ENCODE measurements around the gene SYNE4. TPM values are rescaled to one million over a fixed set of nuclear protein-coding genes. Genes with fewer than 3 reads are reported as not detected.

Gene SYNE4
- polyA plus RNA-seq, 1 donor from 2014 or later, result 0.19 TPM

- H3K9me2 ChIP-seq (ENCODE audit: insufficient read depth, low read length), result no peaks in the 10 kb centered on the region
- no peak overlapping the region for H3K27ac ChIP-seq (ENCODE audit: low read length)
- H3K79me2 ChIP-seq (replicated peaks; ENCODE audit: insufficient read depth, low read length), result no peaks in the 10 kb centered on the region
- no peak overlapping the region for H3K4me3 ChIP-seq (ENCODE audit: low read length)
- no peaks in the 10 kb centered on the region for H3K9me3 ChIP-seq (ENCODE audit: low read length)
- H3K36me3 ChIP-seq (ENCODE audit: insufficient read depth, low read length), result no peaks in the 10 kb centered on the region
- H3K9ac ChIP-seq (ENCODE audit: low read length), result no peak overlapping the region
- H4K20me1 ChIP-seq (ENCODE audit: insufficient read depth), result no peaks in the 10 kb centered on the region
- no peak overlapping the region for H3K4me2 ChIP-seq (ENCODE audit: low read length)
- H2AFZ ChIP-seq (ENCODE audit: low read depth, low read length), result no peak overlapping the region
- TF ChIP-seq MXI1 (conservative IDR thresholded peaks at IDR 0.05; ENCODE audit: poor library complexity, severe bottlenecking), result no peak
- TF ChIP-seq POLR2AphosphoS5 (IDR thresholded peaks at IDR 0.05), result no peak
- no peak for TF ChIP-seq REST (IDR thresholded peaks at IDR 0.05; ENCODE audit: borderline replicate concordance)
- TF ChIP-seq RAD21 (conservative IDR thresholded peaks at IDR 0.05), result no peak
- TF ChIP-seq EP300 (conservative IDR thresholded peaks at IDR 0.05; ENCODE audit: poor library complexity, severe bottlenecking), result no peak
- TF ChIP-seq EZH2 (IDR thresholded peaks at IDR 0.05; ENCODE audit: borderline replicate concordance, insufficient read depth, low read length, poor library complexity, severe bottlenecking), result no peak
- TF ChIP-seq SMC3 (conservative IDR thresholded peaks at IDR 0.05; ENCODE audit: poor library complexity), result no peak
- no peak for TF ChIP-seq CTCF (IDR thresholded peaks at IDR 0.05; ENCODE audit: poor library complexity, severe bottlenecking)
- H3K27me3 ChIP-seq (ENCODE audit: insufficient read depth, low read depth, low read length), result no peaks in the 10 kb centered on the region
- H3F3A ChIP-seq (ENCODE audit: insufficient read depth, low read length, poor library complexity, severe bottlenecking), result no peaks in the 10 kb centered on the region
Measured at GRCh38 chr19:35978832-35979365, 29.7 kb downstream of the SYNE4 start.

GRCh38 chr19:35978271-35978670, 30.3 kb downstream of the SYNE4 start:
- Histone ChIP-seq H3K27me3 (ENCODE audit: insufficient read depth, low read depth, low read length) (no peaks in the 10 kb centered on the region), H3K9ac (ENCODE audit: low read length) (no peak overlapping the region), H2AFZ (ENCODE audit: low read depth, low read length) (no peak overlapping the region), H3K9me2 (ENCODE audit: insufficient read depth, low read length) (no peaks in the 10 kb centered on the region), H4K20me1 (ENCODE audit: insufficient read depth) (no peaks in the 10 kb centered on the region), H3F3A (ENCODE audit: insufficient read depth, low read length, poor library complexity, severe bottlenecking) (no peaks in the 10 kb centered on the region), H3K9me3 (ENCODE audit: low read length) (no peaks in the 10 kb centered on the region), H3K36me3 (ENCODE audit: insufficient read depth, low read length) (no peaks in the 10 kb centered on the region), H3K4me2 (ENCODE audit: low read length) (no peak overlapping the region), H3K4me3 (ENCODE audit: low read length) (no peak overlapping the region), H3K79me2 (replicated peaks; ENCODE audit: insufficient read depth, low read length) (no peaks in the 10 kb centered on the region), H3K27ac (ENCODE audit: low read length) (no peak overlapping the region)
- TF ChIP-seq EZH2 (IDR thresholded peaks at IDR 0.05; ENCODE audit: borderline replicate concordance, insufficient read depth, low read length, poor library complexity, severe bottlenecking) (no peak), REST (IDR thresholded peaks at IDR 0.05; ENCODE audit: borderline replicate concordance) (no peak), MXI1 (conservative IDR thresholded peaks at IDR 0.05; ENCODE audit: poor library complexity, severe bottlenecking) (no peak), POLR2AphosphoS5 (IDR thresholded peaks at IDR 0.05) (no peak), CTCF (IDR thresholded peaks at IDR 0.05; ENCODE audit: poor library complexity, severe bottlenecking) (no peak), TAF1 (IDR thresholded peaks at IDR 0.05; ENCODE audit: low read depth) (no peak), EP300 (conservative IDR thresholded peaks at IDR 0.05; ENCODE audit: poor library complexity, severe bottlenecking) (no peak), RAD21 (conservative IDR thresholded peaks at IDR 0.05) (no peak), SMC3 (conservative IDR thresholded peaks at IDR 0.05; ENCODE audit: poor library complexity) (no peak)

Measured in neural cell (in vitro differentiated cells).